Loucy (cell line): Measurements from ENCODE around the gene MRPS9.

Source experiments
- H2AFZ ChIP-seq: fragments of 200-600 bp; sonication (generic); 2 replicates; pipeline ENCODE4 v1.6.0; 2016; ENCODE audit warnings: antibody characterized with exemption, mild to moderate bottlenecking, low read length, moderate library complexity
- H3F3A ChIP-seq: fragments of 200-600 bp; 2 replicates; pipeline ENCODE4 v1.6.0; 2016; ENCODE audit warnings: antibody characterized with exemption, low read depth, mild to moderate bottlenecking
- H3K27me3 ChIP-seq: fragments of 200-600 bp; sonication (generic); 2 replicates; pipeline ENCODE4 v1.6.1; 2014; ENCODE audit warnings: low read length, mild to moderate bottlenecking; ENCODE audit not compliant: insufficient read depth, poor library complexity, severe bottlenecking
- H3K36me3 ChIP-seq: fragments of 200-600 bp; sonication (generic); 2 replicates; pipeline ENCODE4 v1.6.1; 2016; ENCODE audit warnings: low read length; ENCODE audit not compliant: insufficient read depth
- H3K4me1 ChIP-seq: fragments of 200-600 bp; sonication (generic); 2 replicates; pipeline ENCODE4 v1.5.1; 2014; ENCODE audit warnings: low read length, mild to moderate bottlenecking; ENCODE audit not compliant: insufficient read depth, poor library complexity, severe bottlenecking
- H3K4me2 ChIP-seq: fragments of 200-600 bp; sonication (generic); 2 replicates; pipeline ENCODE4 v1.6.0; 2014; ENCODE audit warnings: antibody characterized with exemption, low read length, low read depth, mild to moderate bottlenecking; ENCODE audit not compliant: poor library complexity, severe bottlenecking
- H3K4me3 ChIP-seq: fragments of 200-600 bp; sonication (generic); 2 replicates; pipeline ENCODE4 v1.5.1; 2014; ENCODE audit warnings: low read length, mild to moderate bottlenecking, mixed read lengths; ENCODE audit not compliant: poor library complexity, severe bottlenecking
- H3K79me2 ChIP-seq: fragments of 200-600 bp; sonication (generic); 2 replicates; pipeline ENCODE4 v1.6.1; 2014; ENCODE audit warnings: low read length; ENCODE audit not compliant: insufficient read depth
- H3K9ac ChIP-seq: fragments of 200-600 bp; sonication (generic); 2 replicates; pipeline ENCODE4 v1.6.0; 2014; ENCODE audit warnings: mild to moderate bottlenecking, low read depth, low read length, moderate library complexity; ENCODE audit not compliant: poor library complexity, severe bottlenecking
- H3K9me2 ChIP-seq: fragments of 200-600 bp; sonication (generic); replicated peaks from 2 replicates; pipeline ENCODE4 v1.6.1; 2016; ENCODE audit warnings: low read depth, low read length, mixed read lengths
- H3K9me3 ChIP-seq: fragments of 200-600 bp; sonication (generic); 2 replicates; pipeline ENCODE4 v1.6.1; 2014; ENCODE audit warnings: mild to moderate bottlenecking, antibody characterized with exemption, low read length, low read depth; ENCODE audit not compliant: insufficient read depth
- H4K20me1 ChIP-seq: fragments of 200-600 bp; sonication (generic); 2 replicates; pipeline ENCODE4 v1.6.0; 2014; ENCODE audit warnings: antibody characterized with exemption, low read length, mild to moderate bottlenecking; ENCODE audit not compliant: insufficient read depth, poor library complexity, severe bottlenecking
- CTCF ChIP-seq: fragments of 200-600 bp; sonication (generic); conservative IDR thresholded peaks from 2 replicates; pipeline ENCODE4 v1.5.1; 2014; ENCODE audit warnings: mild to moderate bottlenecking, antibody characterized with exemption, low read length
- EZH2phosphoT487 ChIP-seq: fragments of 200-600 bp; IDR thresholded peaks from 2 replicates; pipeline ENCODE4 v1.6.1; 2018; ENCODE audit warnings: antibody characterized with exemption, mild to moderate bottlenecking, moderate library complexity, borderline replicate concordance

Gene MRPS9

GRCh38 chr2:105056245-105056644, 18.4 kb downstream of the MRPS9 start:
- Histone ChIP-seq H3K4me3 (no peak overlapping the region), H2AFZ (no peak overlapping the region), H3F3A (no peaks in the 10 kb centered on the region), H4K20me1 (no peaks in the 10 kb centered on the region), H3K4me1 (no peaks in the 10 kb centered on the region), H3K36me3 (no peaks in the 10 kb centered on the region; the same call in 1 of the 2 replicates), H3K9ac (no peak overlapping the region), H3K9me2 (no peaks in the 10 kb centered on the region), H3K79me2 (peaks cover 4% of the 10 kb centered on the region; the same call in 1 of the 2 replicates), H3K4me2 (no peak overlapping the region), H3K9me3 (no peaks in the 10 kb centered on the region), H3K27me3 (no peaks in the 10 kb centered on the region)
- TF ChIP-seq CTCF (no peak), EZH2phosphoT487 (no peak)

- Histone ChIP-seq H3K27me3 (no peaks in the 10 kb centered on the region), H3F3A (no peaks in the 10 kb centered on the region), H3K4me1 (no peaks in the 10 kb centered on the region), H3K36me3 (no peaks in the 10 kb centered on the region), H3K9ac (no peak overlapping the region), H2AFZ (no peak overlapping the region), H3K9me2 (no peaks in the 10 kb centered on the region), H3K9me3 (no peaks in the 10 kb centered on the region), H3K4me3 (no peak overlapping the region), H3K79me2 (peaks cover 4% of the 10 kb centered on the region; the same call in 1 of the 2 replicates), H3K4me2 (no peak overlapping the region), H4K20me1 (no peaks in the 10 kb centered on the region)
- TF ChIP-seq CTCF (no peak), EZH2phosphoT487 (no peak)
Observed at GRCh38 chr2:105057005-105057404, 19.1 kb downstream of the MRPS9 start.

GRCh38 chr2:105061560-105061959, 23.7 kb downstream of the MRPS9 start:
- Histone ChIP-seq H3K9ac (no peak overlapping the region), H3F3A (no peaks in the 10 kb centered on the region), H3K27me3 (no peaks in the 10 kb centered on the region), H3K4me1 (no peaks in the 10 kb centered on the region), H3K79me2 (peaks cover 4% of the 10 kb centered on the region; the same call in 1 of the 2 replicates), H3K36me3 (no peaks in the 10 kb centered on the region), H3K9me2 (no peaks in the 10 kb centered on the region), H3K4me2 (no peak overlapping the region), H3K9me3 (no peaks in the 10 kb centered on the region), H2AFZ (no peak overlapping the region), H3K4me3 (no peak overlapping the region), H4K20me1 (no peaks in the 10 kb centered on the region)
- TF ChIP-seq CTCF (no peak), EZH2phosphoT487 (no peak)
